Spleen (tissue), 11 donors: Measurements from ENCODE around the gene SPDYE4. TPM values are rescaled to one million over a fixed set of nuclear protein-coding genes. Genes with fewer than 3 reads are reported as not detected.

Experiments used
- DNase-seq: peaks from one replicate; pipeline ENCODE4 v3.0.0-alpha.2; 2020
- H3K27ac ChIP-seq, 8 donors: fragments of 200-600 bp; sonication (generic) in 7 of 8; 1 replicate in 4 of 8; 2 replicates in 4 of 8; pipeline versions ENCODE4 v1.5.0 to v1.8.0; 2016 to 2021; ENCODE audit warnings: inconsistent platforms in 4 of 8, mild to moderate bottlenecking in 4 of 8, moderate library complexity in 1 of 8
- H3K27me3 ChIP-seq, 7 donors: fragments of 200-600 bp; sonication (generic) in 6 of 7; replicated peaks in 1 of 7; 1 replicate in 4 of 7; 2 replicates in 3 of 7; pipeline versions ENCODE4 v1.5.0 to v1.8.0; 2016 to 2021; ENCODE audit warnings: inconsistent platforms in 3 of 7, mild to moderate bottlenecking in 1 of 7
- H3K36me3 ChIP-seq, 6 donors: fragments of 200-600 bp; sonication (generic) in 5 of 6; 1 replicate in 4 of 6; 2 replicates in 2 of 6; pipeline versions ENCODE4 v1.5.0 to v1.8.0; 2016 to 2021; ENCODE audit warnings: inconsistent platforms in 2 of 6
- H3K4me1 ChIP-seq, 6 donors: fragments of 200-600 bp; sonication (generic) in 5 of 6; 1 replicate in 3 of 6; 2 replicates in 3 of 6; pipeline versions ENCODE4 v1.5.0 to v1.8.0; 2016 to 2021; ENCODE audit warnings: inconsistent platforms in 3 of 6
- H3K4me3 ChIP-seq, 8 donors: fragments of 200-600 bp; sonication (generic) in 7 of 8; 1 replicate in 4 of 8; 2 replicates in 4 of 8; pipeline versions ENCODE4 v1.5.0 to v1.8.0; 2016 to 2021; ENCODE audit warnings: inconsistent platforms in 4 of 8, mild to moderate bottlenecking in 4 of 8, moderate library complexity in 2 of 8
- H3K9me3 ChIP-seq, 8 donors: fragments of 200-600 bp; sonication (generic) in 7 of 8; 1 replicate in 4 of 8; 2 replicates in 4 of 8; pipeline versions ENCODE4 v1.5.0 to v1.8.0; 2016 to 2021; ENCODE audit warnings: inconsistent platforms in 4 of 8
- POLR2A ChIP-seq, 3 donors: fragments of 450-650 bp; IDR thresholded peaks; one replicate each; pipeline ENCODE4 v1.5.1; 2017; ENCODE audit warnings: antibody characterized with exemption in 3 of 3, mild to moderate bottlenecking in 1 of 3
- POLR2AphosphoS5 ChIP-seq, 3 donors: sonication (generic); formaldehyde crosslinking; IDR thresholded peaks; one replicate each; pipeline ENCODE4 v1.5.1; 2017; ENCODE audit warnings: antibody characterized with exemption in 3 of 3
- WGBS, 5 donors: extraction: QIAGEN DNeasy Blood & Tissue Kit in 3 of 5; methylation state at CpG; one replicate each; pipeline versions ENCODE4 v1.1.5 to v1.1.7; 2013 to 2018; 5-methylcytosine and 5-hydroxymethylcytosine counted together
- intact Hi-C: fragments of 100-400 bp; cut with DNase I; formaldehyde crosslinking; loops from one replicate; pipeline ENCODE4 v1.15.0; 2023; ENCODE audit warnings: low total_unique reads
- polyA plus RNA-seq, 3 donors: library from polyadenylated mRNA; stranded (reverse); fragments of 200-250 nt; gene quantifications; one replicate each; pipeline ENCODE4 v1.2.1, GENCODE V29; 2013
- total RNA-seq, 7 donors: library from RNA; depleted of rRNA in 3 of 7; stranded (reverse); fragments of >200 nt in 3 of 7; fragmentation: NEBNext Ultra II Directional in 4 of 7; extraction: Animal tissue kit (Norgen Biotek cat#: 25700) in 4 of 7; gene quantifications; one replicate each; pipeline versions ENCODE4 v1.1.0 to v1.2.1, GENCODE V29; 2016 to 2021
- TF ChIP-seq, protein P1 (sequence below), 11 experiments: fragments of 200-600 bp in 7 of 11; fragments of 450-650 bp in 4 of 11; sonication (generic) in 4 of 11; IDR thresholded peaks in 8 of 11; conservative IDR thresholded peaks in 3 of 11; 1 replicate in 7 of 11; 2 replicates in 4 of 11; pipeline versions ENCODE4 v1.4.0 to v1.8.0; 2016 to 2021; ENCODE audit warnings: antibody characterized with exemption in 11 of 11, inconsistent platforms in 4 of 11, mild to moderate bottlenecking in 1 of 11
- donor health status: healthy with polysubstance abuse.
- donor health status: DM: no; HTN: no; CAD: no; lungs with moderate emphysema.
- donor health status: DM: no; HTN: no; CAD: no.
- donor health status: Bipolar disorder and iron deficiency.
- donor health status: healthy.
- donor health status: DM: no; HTN: no; CAD: no.
- donor health status: DM: yes; HTN: yes; CAD: no.

Gene SPDYE4
- total and polyA plus RNA-seq, 10 donors: not detected

DNA sequence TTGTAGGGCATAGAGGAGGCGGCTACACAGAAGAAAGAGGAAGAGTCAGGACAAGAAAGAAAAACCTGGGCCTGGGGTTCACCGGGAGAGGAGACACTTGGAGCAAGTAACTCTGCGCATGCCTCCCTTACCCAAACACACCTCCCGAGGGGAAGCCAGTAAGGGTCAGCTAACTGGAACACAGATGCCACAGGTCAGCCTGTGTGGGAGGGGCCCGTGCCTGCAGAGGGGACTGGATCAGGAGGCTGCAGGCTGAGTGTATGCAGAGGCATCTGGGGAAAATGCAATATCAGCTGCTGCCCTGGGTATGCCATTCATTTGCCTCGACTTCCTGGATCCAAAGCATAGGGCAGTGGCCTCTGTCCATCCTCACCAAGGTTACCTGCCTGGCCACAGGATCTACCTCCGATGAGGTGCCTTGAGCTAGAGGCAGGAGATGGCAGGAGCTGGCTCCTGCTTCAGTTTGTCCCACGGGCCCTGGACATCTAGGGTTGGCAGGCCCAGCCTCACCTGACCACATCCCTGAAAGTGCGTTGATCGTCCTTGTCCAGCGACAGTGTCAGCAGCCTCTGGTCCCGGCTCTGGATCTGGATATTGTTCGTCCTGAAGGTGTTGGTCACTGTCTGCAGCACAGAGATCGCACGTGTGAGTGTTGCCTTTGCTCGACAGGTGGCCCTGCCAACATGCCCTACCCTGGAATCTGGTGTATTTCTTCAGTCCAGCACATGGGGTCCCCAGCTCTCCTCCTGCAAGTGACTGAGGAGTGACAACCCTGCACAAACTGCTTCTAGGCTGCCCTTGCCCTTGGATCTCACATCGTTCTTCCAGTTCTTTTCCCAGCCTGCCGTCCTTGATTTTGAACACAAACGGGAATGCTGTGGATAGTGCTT, 45.4 kb upstream of the SPDYE4 start:
- intact Hi-C loops: no loop called here
- TF ChIP-seq POLR2AphosphoS5 (IDR thresholded peaks at IDR 0.05) (no peak), POLR2A (IDR thresholded peaks at IDR 0.05) (no peak)
- TF ChIP-seq, protein P1, sequence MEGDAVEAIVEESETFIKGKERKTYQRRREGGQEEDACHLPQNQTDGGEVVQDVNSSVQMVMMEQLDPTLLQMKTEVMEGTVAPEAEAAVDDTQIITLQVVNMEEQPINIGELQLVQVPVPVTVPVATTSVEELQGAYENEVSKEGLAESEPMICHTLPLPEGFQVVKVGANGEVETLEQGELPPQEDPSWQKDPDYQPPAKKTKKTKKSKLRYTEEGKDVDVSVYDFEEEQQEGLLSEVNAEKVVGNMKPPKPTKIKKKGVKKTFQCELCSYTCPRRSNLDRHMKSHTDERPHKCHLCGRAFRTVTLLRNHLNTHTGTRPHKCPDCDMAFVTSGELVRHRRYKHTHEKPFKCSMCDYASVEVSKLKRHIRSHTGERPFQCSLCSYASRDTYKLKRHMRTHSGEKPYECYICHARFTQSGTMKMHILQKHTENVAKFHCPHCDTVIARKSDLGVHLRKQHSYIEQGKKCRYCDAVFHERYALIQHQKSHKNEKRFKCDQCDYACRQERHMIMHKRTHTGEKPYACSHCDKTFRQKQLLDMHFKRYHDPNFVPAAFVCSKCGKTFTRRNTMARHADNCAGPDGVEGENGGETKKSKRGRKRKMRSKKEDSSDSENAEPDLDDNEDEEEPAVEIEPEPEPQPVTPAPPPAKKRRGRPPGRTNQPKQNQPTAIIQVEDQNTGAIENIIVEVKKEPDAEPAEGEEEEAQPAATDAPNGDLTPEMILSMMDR (IDR thresholded peaks at IDR 0.05 in 8 of 11, conservative IDR thresholded peaks at IDR 0.05 in 3 of 11): no peak
- no peak overlapping the region for H3K4me3 ChIP-seq
- peaks cover 0 to 14% (median 0%) of the 10 kb centered on the region in 6 donors for H3K36me3 ChIP-seq
- peaks cover 0 to 10% (median 2%) of the 10 kb centered on the region in 8 donors for H3K9me3 ChIP-seq
- DNase-seq: no peak
- peaks cover 3 to 26% (median 24%) of the 10 kb centered on the region in 6 donors for H3K4me1 ChIP-seq
- WGBS, 5 donors: 83 to 90% (median 88%) methylated on average over 16 to 19 of the region's 19 CpGs
- H3K27me3 ChIP-seq: peaks cover 0 to 6% (median 0%) of the 10 kb centered on the region in 7 donors
- no peak overlapping the region for H3K27ac ChIP-seq

DNA sequence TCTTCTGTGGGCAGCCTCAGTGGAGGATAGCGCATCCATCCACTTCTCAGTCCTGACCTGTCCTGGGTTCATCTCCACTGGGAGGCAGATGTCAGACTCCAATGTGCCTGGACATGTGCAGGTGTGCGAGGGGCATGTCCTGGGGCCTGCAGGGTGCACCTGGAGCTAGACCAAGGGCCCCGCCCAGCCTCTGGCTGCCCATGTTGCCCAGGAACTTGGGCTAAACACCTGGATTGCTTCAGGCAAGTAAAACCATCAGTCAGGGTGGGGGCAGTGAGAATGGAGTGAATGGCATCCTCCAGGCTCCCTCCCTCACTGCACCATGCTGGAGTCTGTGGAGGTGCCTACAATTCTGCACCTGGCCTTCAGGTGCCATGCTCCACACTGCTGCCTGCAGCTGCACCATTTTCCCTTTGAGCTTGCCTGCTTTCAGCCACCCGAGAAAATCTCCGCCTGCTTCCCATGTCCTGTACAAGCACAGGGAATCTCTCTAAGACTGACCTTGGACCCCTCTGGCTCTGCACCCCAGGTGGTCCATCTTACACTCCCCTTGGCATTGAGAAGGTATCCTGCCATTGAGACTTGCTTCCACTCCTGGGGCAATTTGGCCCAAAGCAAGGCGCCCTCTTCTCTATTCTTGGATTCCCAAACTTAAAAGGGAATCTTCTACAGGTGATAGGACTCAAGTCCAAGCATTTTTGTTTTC, 42.9 kb upstream of the SPDYE4 start:
- WGBS, 5 donors: 91 to 95% (median 92%) methylated on average over 4 to 6 of the region's 6 CpGs
- no peak for DNase-seq
- H3K36me3 ChIP-seq: peaks cover 0 to 16% (median 0%) of the 10 kb centered on the region in 6 donors
- H3K9me3 ChIP-seq: no peaks in the 10 kb centered on the region
- H3K4me1 ChIP-seq: peaks cover under 1 to 12% (median 8%) of the 10 kb centered on the region in 6 donors
- TF ChIP-seq POLR2A (IDR thresholded peaks at IDR 0.05) (no peak), POLR2AphosphoS5 (IDR thresholded peaks at IDR 0.05) (no peak)
- TF ChIP-seq, protein P1 (IDR thresholded peaks at IDR 0.05 in 8 of 11, conservative IDR thresholded peaks at IDR 0.05 in 3 of 11): no peak
- no peak overlapping the region for H3K4me3 ChIP-seq
- H3K27ac ChIP-seq: no peak overlapping the region
- H3K27me3 ChIP-seq: peaks cover 0 to 14% (median 0%) of the 10 kb centered on the region in 7 donors
- intact Hi-C loops: no loop called here

DNA sequence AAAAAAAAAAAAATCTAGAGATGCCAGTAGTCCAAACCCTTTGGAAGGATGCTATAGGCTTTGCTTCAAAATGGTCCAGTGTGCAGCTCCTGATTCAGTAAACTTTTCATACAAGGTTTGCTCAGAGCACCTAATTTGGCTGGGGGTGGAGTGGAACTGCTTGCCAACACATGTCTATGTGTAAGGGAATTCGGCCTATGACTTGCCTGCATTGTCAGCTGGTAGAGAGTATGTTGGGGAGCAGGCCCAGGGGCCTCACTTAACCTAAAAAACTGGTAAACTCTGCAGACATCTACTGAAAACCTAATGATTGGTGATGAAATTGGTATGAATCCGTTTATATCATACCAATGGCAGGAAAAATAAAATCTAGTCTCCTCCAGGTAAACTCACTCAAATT, 42.3 kb upstream of the SPDYE4 start:
- intact Hi-C loops: no loop called here
- peaks cover 0 to 16% (median 0%) of the 10 kb centered on the region in 6 donors for H3K36me3 ChIP-seq
- WGBS, 5 donors: 76 to 92% (median 89%) methylated on average over 2 of the region's 2 CpGs

More for the DNA sequence above, 42.3 kb upstream of the SPDYE4 start:
- DNase-seq: no peak
- Histone ChIP-seq H3K27me3 (peaks cover 0 to 14% (median 0%) of the 10 kb centered on the region in 7 donors), H3K27ac (no peak overlapping the region), H3K4me1 (peaks cover 0 to 8% (median 2%) of the 10 kb centered on the region in 6 donors), H3K9me3 (no peaks in the 10 kb centered on the region), H3K4me3 (no peak overlapping the region)
- TF ChIP-seq, protein P1 (IDR thresholded peaks at IDR 0.05 in 8 of 11, conservative IDR thresholded peaks at IDR 0.05 in 3 of 11): no peak
- TF ChIP-seq POLR2A (IDR thresholded peaks at IDR 0.05) (no peak), POLR2AphosphoS5 (IDR thresholded peaks at IDR 0.05) (no peak)
